LHCN-M2 (cell line): ENCODE data around the gene DUS1L. TPM values are rescaled to one million over a fixed set of nuclear protein-coding genes. Genes with fewer than 3 reads are reported as not detected.

Experiments used
- DNase-seq: peaks from one replicate; pipeline ENCODE4 v3.0.0-alpha.2; 2012; ENCODE audit warnings: low read depth
- total RNA-seq: library from RNA; depleted of rRNA; stranded (reverse); fragments of >200 nt; gene quantifications from 2 replicates; pipeline ENCODE4 v1.2.3, GENCODE V29; 2014

The DUS1L gene
- total RNA-seq, 1 experiment from 2014 or later, result 75.8 TPM

- no peak for DNase-seq
Measured at GRCh38 chr17:82087961-82088837, 22.6 kb upstream of the DUS1L start.

GRCh38 chr17:82086941-82087906 is 21.6 kb upstream of the DUS1L start:
- no peak for DNase-seq

- no peak for DNase-seq
Measured at GRCh38 chr17:82085931-82086764, 20.5 kb upstream of the DUS1L start.

DNA sequence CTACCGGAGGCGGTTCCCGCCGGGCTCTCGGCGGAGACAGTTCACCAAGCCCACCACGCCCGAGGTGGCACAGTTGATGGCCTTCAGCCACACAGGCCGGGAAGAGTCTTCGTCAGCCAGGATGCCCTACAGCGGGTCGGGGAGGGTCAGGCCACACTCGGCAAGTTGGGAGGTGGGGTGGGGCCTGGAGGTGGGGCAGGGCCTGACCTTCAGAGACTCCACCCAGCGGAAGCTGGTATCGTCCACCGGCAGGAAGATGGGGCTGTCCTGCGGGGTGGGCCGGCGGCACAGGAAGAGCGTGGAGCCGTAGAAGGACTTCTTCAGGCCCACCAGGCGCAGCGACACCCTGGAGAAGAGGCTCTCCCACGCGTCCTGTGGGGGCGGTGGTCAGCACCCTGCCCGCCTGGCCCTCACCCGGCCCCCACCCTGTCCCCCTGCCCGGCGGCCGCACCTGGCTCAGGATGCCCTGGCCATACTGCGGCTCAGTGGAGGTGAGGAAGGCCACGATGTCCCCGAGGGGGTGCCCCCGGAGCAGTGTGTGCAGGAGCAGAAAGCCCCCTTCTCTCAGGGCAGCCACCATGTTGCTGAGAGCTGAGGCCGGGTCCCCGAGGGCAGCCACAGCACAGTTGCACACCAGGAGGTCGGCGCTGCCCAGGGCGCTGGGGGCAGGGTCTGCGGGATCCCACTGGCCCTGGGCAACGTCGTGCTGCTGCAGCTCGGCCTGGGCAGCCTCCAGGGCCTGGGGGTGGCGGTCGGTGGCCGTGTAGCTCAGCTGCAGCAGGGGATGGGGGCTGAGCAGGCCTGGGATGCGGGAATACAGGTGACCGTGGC is 19.6 kb upstream of the DUS1L start:
- no peak for DNase-seq

DNA sequence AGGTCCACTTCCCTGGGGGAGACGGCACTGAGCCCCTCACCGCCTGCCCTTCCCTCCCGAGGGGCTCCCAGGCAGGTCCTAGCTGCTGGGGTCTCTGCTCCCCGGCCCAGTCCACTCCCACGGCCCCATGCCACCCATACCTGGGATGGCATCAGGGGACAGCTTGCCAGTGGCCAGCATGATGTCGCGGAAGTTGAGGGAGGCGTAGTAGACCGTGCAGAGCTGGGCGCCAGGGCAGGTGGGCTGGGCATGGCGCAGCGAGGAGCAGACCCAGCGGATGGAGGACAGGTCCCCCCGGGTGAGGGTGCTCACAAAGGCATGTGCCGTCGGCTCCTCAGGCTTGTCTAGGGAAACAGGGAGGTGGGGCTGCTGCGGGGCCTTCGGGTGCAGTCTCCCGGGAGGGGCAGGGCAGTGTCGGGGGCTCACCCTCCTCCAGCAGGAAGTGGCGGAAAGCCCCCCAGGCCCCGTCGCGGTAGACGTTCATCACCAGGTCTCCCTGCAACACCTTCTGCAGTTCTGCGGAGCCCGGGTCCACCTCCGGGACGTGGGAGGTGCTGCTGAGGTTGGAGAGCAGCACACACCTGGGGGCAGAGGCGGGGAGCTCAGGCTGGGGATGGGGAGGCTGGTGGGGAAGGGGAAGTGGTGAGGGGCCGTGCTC is 18.9 kb upstream of the DUS1L start:
- DNase-seq, result no peak

DNA sequence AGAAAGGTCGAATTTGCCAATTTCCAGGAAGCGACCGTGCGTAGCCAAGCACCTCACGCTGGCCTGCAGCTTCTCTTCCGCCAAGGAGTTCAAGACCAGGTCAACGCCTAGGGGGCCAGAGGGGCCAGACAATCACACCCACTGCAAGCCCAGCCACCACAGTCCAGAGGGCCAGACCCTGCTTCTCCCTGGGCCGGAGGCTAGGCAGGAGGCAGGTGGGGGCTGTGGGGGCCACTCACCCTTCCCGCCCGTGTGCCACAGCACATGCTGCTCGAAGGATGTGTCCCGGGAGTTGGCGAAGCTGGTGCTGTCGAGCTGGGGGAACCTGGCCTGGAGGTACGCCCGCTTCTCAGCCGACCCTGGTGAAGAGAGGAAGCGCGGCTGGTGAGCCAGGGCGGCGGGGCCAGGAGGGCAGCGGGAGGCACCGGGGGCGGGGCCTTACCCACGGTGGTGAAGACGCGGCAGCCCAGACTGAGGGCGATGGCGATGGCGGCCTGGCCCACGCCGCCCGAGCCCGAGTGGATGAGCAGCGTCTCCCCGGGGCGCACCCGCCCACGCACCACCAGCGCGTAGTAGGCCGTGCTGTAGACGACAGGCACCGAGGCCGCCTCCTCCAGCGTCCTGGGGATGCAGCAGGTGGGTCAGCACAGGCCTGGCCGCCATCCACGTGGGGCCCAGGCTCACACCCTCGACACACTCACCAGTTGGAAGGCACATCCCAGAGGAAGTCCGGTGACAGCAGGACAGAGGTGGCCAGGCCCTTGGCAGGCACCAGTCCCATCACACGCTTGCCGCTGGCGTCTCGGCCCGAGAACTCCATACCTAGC is 18.1 kb upstream of the DUS1L start:
- no peak for DNase-seq

- DNase-seq, result no peak
Measured at GRCh38 chr17:82083009-82083408, 17.4 kb upstream of the DUS1L start.

- no peak for DNase-seq
Measured at GRCh38 chr17:82082456-82082855, 16.9 kb upstream of the DUS1L start.

- no peak for DNase-seq
Measured at GRCh38 chr17:82081966-82082365, 16.4 kb upstream of the DUS1L start.

DNA sequence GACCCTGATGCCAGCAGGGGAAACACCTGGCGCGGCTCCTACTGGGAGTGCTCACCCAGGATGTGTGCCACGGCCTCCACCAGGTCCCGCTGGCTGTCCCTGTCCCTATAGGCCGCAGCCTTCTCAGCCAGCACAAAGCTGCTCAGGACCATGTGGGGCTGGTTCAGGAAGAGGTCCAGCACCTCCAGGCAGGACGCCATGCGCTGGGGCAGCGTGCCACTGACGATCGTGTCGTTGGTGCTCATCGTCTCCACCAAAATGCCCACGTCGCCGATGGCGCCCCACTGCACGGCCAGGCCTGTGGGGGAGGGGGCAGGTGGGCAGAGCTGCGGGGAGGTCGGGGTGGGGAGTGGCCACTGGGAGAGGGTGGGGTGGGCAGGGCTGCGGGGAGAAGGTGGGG is 15.9 kb upstream of the DUS1L start:
- no peak for DNase-seq

- no peak for DNase-seq
Measured at GRCh38 chr17:82080789-82081464, 15.3 kb upstream of the DUS1L start.

DNA sequence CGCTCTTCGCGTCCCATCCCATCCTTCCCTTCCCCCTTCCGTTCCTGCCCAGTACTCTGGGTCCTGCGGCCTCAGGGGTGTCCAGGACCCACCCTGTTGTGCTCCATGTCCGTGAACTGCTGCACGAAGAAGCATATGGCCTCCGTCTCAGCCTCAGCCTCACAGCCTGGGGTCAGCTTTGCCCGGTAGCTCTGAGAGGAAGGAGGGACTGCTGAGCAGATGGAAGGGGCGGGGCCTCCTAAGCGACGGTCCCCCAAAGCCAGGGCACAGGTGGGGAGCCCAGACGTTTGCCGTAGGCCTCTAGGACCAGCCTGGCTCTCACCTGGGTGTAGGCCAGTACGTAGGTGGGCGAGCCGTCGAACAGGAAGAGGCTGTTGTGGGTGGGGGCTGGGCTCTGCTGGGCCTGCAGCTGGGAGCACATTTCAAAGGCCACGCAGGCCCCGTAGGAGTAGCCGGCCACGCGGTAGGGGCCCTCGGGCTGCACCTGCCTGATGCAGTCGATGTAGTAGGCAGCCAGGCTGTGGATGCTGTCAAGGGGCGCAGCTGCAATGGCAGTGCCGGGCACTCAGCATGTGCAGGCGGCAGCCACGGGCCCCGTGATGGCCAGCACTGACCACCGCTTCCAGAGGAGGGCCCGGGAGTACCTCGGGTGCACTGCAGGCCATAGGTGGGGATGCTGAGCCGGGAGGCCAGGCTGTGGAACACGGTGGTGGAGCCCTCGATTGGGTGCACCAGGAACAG is 14.6 kb upstream of the DUS1L start:
- DNase-seq, result no peak

DNA sequence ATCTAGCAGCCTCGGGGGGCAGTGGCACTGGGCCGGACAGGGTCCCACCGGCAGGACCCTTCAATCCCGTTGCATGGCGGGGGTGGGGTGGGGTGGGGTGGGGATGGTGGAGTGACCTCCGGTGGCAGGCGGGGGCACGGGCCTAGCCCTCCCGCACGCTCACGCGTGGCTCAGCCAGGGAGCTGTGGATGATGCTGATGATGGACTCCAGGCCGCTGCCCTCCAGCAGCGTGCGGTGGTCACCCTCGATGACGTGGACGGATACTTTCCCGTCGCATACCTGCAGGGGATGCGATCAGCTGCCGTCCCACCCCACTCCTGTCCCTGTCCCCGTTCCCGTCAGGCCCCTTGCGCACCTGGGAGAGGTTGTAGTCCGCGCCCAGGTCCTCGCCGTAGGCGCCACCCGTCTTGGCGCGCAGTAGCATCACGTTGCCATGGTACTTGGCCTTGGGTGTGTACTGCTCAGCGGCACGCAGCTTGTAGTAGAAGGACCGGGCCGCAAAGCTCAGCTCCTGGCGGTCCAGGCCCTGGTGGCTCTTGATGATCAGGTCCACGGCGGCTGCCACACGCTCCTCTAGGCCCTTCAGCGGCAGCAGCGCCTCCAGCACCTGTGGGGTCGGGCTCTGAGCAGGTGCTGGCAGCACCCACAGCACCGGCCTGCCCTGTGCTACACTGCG is 13.5 kb upstream of the DUS1L start:
- no peak for DNase-seq

DNA sequence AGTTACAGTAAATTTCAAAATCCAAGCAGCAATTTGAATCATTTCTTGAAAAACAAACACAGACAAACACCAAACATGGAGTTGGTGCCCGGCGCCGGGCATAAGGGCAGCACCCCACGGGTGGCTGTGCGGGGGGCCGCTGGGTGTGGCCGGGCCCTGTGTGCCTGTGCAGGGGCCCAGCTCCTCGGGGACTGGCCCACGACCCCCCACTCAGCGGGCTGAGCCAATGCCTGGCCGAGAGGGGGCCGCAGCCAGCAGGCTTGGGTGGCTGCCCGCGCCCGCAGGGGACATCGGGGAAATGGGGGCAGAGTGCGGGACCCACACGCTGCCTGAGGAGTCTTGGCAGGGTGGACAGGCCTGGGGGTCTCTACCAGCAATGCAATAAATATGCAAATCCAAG is 12.8 kb upstream of the DUS1L start:
- no peak for DNase-seq

- DNase-seq, result no peak
Measured at GRCh38 chr17:82077617-82078358, 12.2 kb upstream of the DUS1L start.

DNA sequence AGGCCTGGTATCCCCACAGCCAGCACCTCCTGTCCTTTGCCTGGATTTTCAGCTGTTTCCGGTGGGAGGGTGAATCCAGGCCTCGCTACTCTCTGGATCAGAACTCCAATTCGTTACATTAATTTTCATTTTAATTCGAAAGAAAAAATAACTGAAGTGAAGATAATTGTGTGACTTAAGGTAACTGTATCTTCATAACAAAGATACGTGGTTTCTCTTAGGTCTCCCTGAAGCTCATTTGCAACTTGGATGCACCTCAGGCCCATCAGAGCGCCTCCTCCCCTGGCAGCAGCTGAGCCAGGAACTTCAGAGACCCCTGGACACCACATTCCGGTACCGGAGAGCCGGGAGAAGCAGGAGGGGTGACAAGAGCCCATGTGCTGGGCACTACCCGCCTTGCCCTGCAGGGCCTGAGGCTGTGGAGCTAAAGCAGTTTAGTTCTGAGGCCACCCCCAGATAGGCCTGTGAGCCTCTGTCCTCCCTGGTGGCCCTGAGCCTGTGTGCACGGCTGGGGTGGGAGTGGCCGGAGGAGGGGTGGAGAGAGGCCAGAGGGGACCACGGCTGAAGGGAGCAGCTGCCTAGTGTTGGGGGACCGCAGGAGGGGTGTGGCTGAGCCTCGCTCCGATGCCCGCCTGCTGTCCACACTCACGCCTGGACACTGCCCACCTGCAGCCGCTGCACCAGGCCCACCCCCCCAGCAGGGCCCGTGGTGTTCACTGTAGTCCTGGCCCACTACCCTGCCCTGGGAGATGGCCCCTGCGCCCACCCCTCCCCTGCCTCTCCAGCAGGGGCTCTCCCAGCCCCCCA is 11.4 kb upstream of the DUS1L start:
- DNase-seq, result no peak
